ENCODE measurements around the gene ZCCHC24.

The ZCCHC24 gene

GRCh38 chr10:79350407-79351154 is 94.8 kb downstream of the ZCCHC24 start:
- Histone ChIP-seq H3K79me2 (ENCODE audit: control insufficient read depth, low read length) (peaks cover 44% of the 10 kb centered on the region), H3K9me2 (replicated peaks; ENCODE audit: control insufficient read depth, low read length) (no peaks in the 10 kb centered on the region), H3K4me3 (ENCODE audit: low read length) (no peak overlapping the region), H3K27me3 (ENCODE audit: control insufficient read depth, low read length) (no peaks in the 10 kb centered on the region), H3K9me3 (ENCODE audit: control insufficient read depth, insufficient read depth, low read length) (no peaks in the 10 kb centered on the region), H3K4me2 (ENCODE audit: low read length) (no peak overlapping the region), H3F3A (ENCODE audit: control insufficient read depth, insufficient read depth) (0 out of 2 replicates have a peak, but pooled peaks cover 4% of the 10 kb centered on the region), H3K4me1 (ENCODE audit: control insufficient read depth, low read length) (peaks cover 25% of the 10 kb centered on the region), H3K27ac (ENCODE audit: low read depth, low read length) (no peak overlapping the region), H3K36me3 (ENCODE audit: control insufficient read depth, low read length) (peaks cover 80% of the 10 kb centered on the region), H4K20me1 (ENCODE audit: control insufficient read depth, insufficient read depth, low read depth, low read length) (peaks cover 34% of the 10 kb centered on the region; the same call in 1 of the 2 replicates)
- no peak for TF ChIP-seq EZH2phosphoT487 (IDR thresholded peaks at IDR 0.05; ENCODE audit: borderline replicate concordance, low read length)
- no peak for TF ChIP-seq CTCF (IDR thresholded peaks at IDR 0.05; ENCODE audit: low read depth, low read length, poor library complexity, severe bottlenecking)

- H3K27me3 ChIP-seq (ENCODE audit: control insufficient read depth, low read length): no peaks in the 10 kb centered on the region
- H3K9me2 ChIP-seq (replicated peaks; ENCODE audit: control insufficient read depth, low read length): no peaks in the 10 kb centered on the region
- H4K20me1 ChIP-seq (ENCODE audit: control insufficient read depth, insufficient read depth, low read depth, low read length): peaks cover 34% of the 10 kb centered on the region; the same call in 1 of the 2 replicates
- no peaks in the 10 kb centered on the region for H3K9me3 ChIP-seq (ENCODE audit: control insufficient read depth, insufficient read depth, low read length)
- H3K4me2 ChIP-seq (ENCODE audit: low read length): 0 out of 2 replicates have a peak overlapping the region, but pooled peaks have one; percentile 80
- H3K4me3 ChIP-seq (ENCODE audit: low read length): no peak overlapping the region
- peaks cover 25% of the 10 kb centered on the region for H3K4me1 ChIP-seq (ENCODE audit: control insufficient read depth, low read length)
- no peak overlapping the region for H3K27ac ChIP-seq (ENCODE audit: low read depth, low read length)
- no peaks in the 10 kb centered on the region for H3F3A ChIP-seq (ENCODE audit: control insufficient read depth, insufficient read depth)
- H3K79me2 ChIP-seq (ENCODE audit: control insufficient read depth, low read length): peaks cover 44% of the 10 kb centered on the region
- H3K36me3 ChIP-seq (ENCODE audit: control insufficient read depth, low read length): peaks cover 73% of the 10 kb centered on the region
- TF ChIP-seq EZH2phosphoT487 (IDR thresholded peaks at IDR 0.05; ENCODE audit: borderline replicate concordance, low read length) (no peak), CTCF (IDR thresholded peaks at IDR 0.05; ENCODE audit: low read depth, low read length, poor library complexity, severe bottlenecking) (no peak)
These were observed 95.5 kb downstream of the ZCCHC24 start for GRCh38 chr10:79349766-79350406.

- H3K27ac ChIP-seq (ENCODE audit: low read depth, low read length): no peak overlapping the region
- no peaks in the 10 kb centered on the region for H3K9me3 ChIP-seq (ENCODE audit: control insufficient read depth, insufficient read depth, low read length)
- peaks cover 25% of the 10 kb centered on the region for H3K4me1 ChIP-seq (ENCODE audit: control insufficient read depth, low read length)
- no peaks in the 10 kb centered on the region for H3K27me3 ChIP-seq (ENCODE audit: control insufficient read depth, low read length)
- H3K36me3 ChIP-seq (ENCODE audit: control insufficient read depth, low read length): peaks cover 65% of the 10 kb centered on the region
- H3K9me2 ChIP-seq (replicated peaks; ENCODE audit: control insufficient read depth, low read length): no peaks in the 10 kb centered on the region
- H4K20me1 ChIP-seq (ENCODE audit: control insufficient read depth, insufficient read depth, low read depth, low read length): peaks cover 28% of the 10 kb centered on the region; the same call in 1 of the 2 replicates
- peaks cover 44% of the 10 kb centered on the region for H3K79me2 ChIP-seq (ENCODE audit: control insufficient read depth, low read length)
- peak overlapping the region; percentile 80 for H3K4me2 ChIP-seq (ENCODE audit: low read length)
- H3K4me3 ChIP-seq (ENCODE audit: low read length): peak overlapping the region; percentile 90
- no peak for TF ChIP-seq CTCF (IDR thresholded peaks at IDR 0.05; ENCODE audit: low read depth, low read length, poor library complexity, severe bottlenecking)
- TF ChIP-seq EZH2phosphoT487 (IDR thresholded peaks at IDR 0.05; ENCODE audit: borderline replicate concordance, low read length): no peak
- no peaks in the 10 kb centered on the region for H3F3A ChIP-seq (ENCODE audit: control insufficient read depth, insufficient read depth)
These were observed 96.3 kb downstream of the ZCCHC24 start for GRCh38 chr10:79349072-79349491.

Measured in DOHH2 (cell line).